ENCODE measurements around the gene MMP10. TPM values are rescaled to one million over a fixed set of nuclear protein-coding genes. Genes with fewer than 3 reads are reported as not detected.
A peak's percentile ranks its signal among the peaks of the same experiment; 100 is the strongest.

The MMP10 gene
- total and polyA plus RNA-seq, 2 experiments from 2014 or later, result not detected

- no peak for DNase-seq (ENCODE audit: low read depth in 1 of 2, low spot score in 1 of 2)
Observed at GRCh38 chr11:102793677-102794290, 13.4 kb upstream of the MMP10 start.

GRCh38 chr11:102792604-102793003 lies 12.2 kb upstream of the MMP10 start:
- H3K9me3 ChIP-seq (ENCODE audit: low read depth), result no peaks in the 10 kb centered on the region
- no peak overlapping the region for H3K4me3 ChIP-seq
- TF ChIP-seq, protein P1, sequence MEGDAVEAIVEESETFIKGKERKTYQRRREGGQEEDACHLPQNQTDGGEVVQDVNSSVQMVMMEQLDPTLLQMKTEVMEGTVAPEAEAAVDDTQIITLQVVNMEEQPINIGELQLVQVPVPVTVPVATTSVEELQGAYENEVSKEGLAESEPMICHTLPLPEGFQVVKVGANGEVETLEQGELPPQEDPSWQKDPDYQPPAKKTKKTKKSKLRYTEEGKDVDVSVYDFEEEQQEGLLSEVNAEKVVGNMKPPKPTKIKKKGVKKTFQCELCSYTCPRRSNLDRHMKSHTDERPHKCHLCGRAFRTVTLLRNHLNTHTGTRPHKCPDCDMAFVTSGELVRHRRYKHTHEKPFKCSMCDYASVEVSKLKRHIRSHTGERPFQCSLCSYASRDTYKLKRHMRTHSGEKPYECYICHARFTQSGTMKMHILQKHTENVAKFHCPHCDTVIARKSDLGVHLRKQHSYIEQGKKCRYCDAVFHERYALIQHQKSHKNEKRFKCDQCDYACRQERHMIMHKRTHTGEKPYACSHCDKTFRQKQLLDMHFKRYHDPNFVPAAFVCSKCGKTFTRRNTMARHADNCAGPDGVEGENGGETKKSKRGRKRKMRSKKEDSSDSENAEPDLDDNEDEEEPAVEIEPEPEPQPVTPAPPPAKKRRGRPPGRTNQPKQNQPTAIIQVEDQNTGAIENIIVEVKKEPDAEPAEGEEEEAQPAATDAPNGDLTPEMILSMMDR (IDR thresholded peaks at IDR 0.05; ENCODE audit: low read depth, low read length), result no peak
- no peaks in the 10 kb centered on the region for H3K36me3 ChIP-seq
- peaks cover 4% of the 10 kb centered on the region for H3K4me1 ChIP-seq (ENCODE audit: low read depth)
- DNase-seq (ENCODE audit: low read depth in 1 of 2, low spot score in 1 of 2), result no peak
- no peak overlapping the region for H3K27ac ChIP-seq
- no peaks in the 10 kb centered on the region for H3K27me3 ChIP-seq

More at GRCh38 chr11:102793677-102794290, 13.4 kb upstream of the MMP10 start:
- TF ChIP-seq, protein P1 (IDR thresholded peaks at IDR 0.05; ENCODE audit: low read depth, low read length), result no peak
- no peak overlapping the region for H3K4me3 ChIP-seq
- H3K9me3 ChIP-seq (ENCODE audit: low read depth), result no peaks in the 10 kb centered on the region
- no peak overlapping the region for H3K27ac ChIP-seq
- no peaks in the 10 kb centered on the region for H3K27me3 ChIP-seq
- peaks cover 4% of the 10 kb centered on the region for H3K4me1 ChIP-seq (ENCODE audit: low read depth)
- no peaks in the 10 kb centered on the region for H3K36me3 ChIP-seq

DNA sequence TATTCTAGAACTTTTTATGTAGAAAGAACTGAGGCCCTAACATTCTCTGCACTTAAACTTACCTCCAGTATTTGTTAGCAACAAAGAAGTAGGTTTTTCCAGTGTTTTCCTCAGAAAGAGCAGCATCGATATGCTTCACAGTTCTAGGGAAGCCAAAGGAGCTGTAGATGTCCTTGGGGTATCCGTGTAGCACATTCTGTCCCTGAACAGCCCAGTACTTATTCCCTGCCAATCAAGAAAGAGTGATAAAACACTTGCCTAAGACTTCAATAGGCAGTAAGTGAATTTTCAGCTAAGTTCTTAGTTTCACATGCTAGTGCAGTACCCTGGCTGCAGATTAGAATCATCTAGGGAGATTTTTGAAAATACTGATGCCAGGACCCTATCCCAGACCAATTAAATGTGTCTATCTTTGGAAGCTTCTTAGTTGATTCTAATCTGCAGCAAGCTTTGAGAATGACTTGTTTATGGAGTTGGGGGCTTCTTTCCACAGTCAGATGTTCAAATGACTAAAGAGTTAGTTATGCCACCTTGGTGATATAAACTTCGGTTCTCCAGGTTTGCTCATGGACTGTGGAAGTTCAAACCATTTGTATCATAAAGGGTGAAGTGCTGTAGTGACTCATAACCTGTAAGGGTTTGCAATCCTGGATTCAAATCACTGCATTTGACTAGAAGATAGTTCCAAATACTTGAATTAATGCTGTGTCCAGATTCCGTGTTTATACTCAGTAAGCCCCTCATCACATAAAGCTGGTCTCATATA lies 11.0 kb upstream of the MMP10 start:
- peaks cover 4% of the 10 kb centered on the region for H3K4me1 ChIP-seq (ENCODE audit: low read depth)
- TF ChIP-seq, protein P1 (IDR thresholded peaks at IDR 0.05; ENCODE audit: low read depth, low read length), result no peak
- H3K4me3 ChIP-seq, result no peak overlapping the region
- no peaks in the 10 kb centered on the region for H3K36me3 ChIP-seq
- H3K9me3 ChIP-seq (ENCODE audit: low read depth), result no peaks in the 10 kb centered on the region
- no peaks in the 10 kb centered on the region for H3K27me3 ChIP-seq
- peak in 1 of 2 donors; percentile 11 for DNase-seq (ENCODE audit: low read depth in 1 of 2, low spot score in 1 of 2)
- no peak overlapping the region for H3K27ac ChIP-seq

DNA sequence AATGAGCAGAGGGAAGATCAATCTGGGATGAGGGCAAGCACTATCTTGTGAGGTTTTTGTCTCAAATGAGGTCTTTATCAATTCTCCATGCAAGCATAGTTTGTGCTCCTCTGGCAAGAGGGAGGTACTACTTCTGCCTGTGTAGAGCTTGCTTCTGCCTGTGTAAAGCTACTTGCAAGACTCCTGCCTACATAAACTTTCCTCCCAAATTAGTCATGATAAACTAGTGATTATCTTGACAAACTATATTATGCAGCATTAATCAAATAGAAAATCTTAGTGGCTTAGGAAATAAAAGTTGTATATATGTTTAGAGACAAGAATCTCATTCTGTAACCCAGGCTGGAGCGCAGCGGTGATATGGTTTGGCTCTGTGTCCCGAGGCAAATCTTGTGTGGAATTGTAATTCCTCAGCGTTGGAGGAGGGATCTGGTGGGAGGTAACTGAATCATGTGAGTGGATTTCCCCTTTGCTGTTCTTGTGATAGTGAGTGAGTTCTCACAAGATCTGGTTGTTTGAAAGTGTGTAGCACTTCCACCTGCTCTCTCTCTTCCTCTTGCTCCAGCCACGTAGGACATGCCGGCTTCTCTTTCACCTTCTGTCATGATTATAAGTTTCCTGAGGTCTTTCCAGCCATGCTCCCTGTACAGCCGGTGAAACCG lies 8.0 kb upstream of the MMP10 start:
- H3K4me3 ChIP-seq, result no peak overlapping the region
- H3K36me3 ChIP-seq, result no peaks in the 10 kb centered on the region
- no peak overlapping the region for H3K27ac ChIP-seq
- no peaks in the 10 kb centered on the region for H3K27me3 ChIP-seq
- H3K9me3 ChIP-seq (ENCODE audit: low read depth), result no peaks in the 10 kb centered on the region
- DNase-seq (ENCODE audit: low read depth in 1 of 2, low spot score in 1 of 2), result no peak
- H3K4me1 ChIP-seq (ENCODE audit: low read depth), result peaks cover 7% of the 10 kb centered on the region
- TF ChIP-seq, protein P1 (IDR thresholded peaks at IDR 0.05; ENCODE audit: low read depth, low read length), result no peak

DNA sequence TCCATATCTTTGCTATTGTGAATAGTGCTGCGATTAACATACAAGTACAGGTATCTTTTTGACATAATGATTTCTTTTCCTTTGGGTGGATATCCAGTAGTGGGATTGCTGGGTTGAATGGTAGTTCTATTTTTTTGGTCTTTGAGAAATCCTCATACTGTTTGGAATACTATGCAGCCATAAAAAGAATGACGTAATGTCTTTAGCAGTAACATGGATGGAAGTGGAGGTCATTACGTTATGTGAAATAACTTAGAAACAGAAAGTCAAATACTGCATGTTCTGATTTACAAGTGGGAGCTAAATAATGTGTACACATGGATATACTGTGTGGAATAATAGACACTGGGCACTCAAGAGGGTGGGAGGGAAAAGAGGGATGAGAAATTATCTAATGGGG lies 4.0 kb upstream of the MMP10 start:
- Histone ChIP-seq H3K27ac (no peak overlapping the region), H3K4me1 (ENCODE audit: low read depth) (peaks cover 3% of the 10 kb centered on the region), H3K4me3 (no peak overlapping the region), H3K27me3 (no peaks in the 10 kb centered on the region), H3K9me3 (ENCODE audit: low read depth) (no peaks in the 10 kb centered on the region), H3K36me3 (no peaks in the 10 kb centered on the region)
- TF ChIP-seq, protein P1 (IDR thresholded peaks at IDR 0.05; ENCODE audit: low read depth, low read length), result no peak
- DNase-seq (ENCODE audit: low read depth in 1 of 2, low spot score in 1 of 2), result no peak
